ENCODE measurements around the gene CACNA2D1.
"Not testable (repeated sequence)": the region's sequence is repeated elsewhere in the genome, so short reads cannot be mapped to it uniquely, and the experiment has no call there.

The CACNA2D1 gene

DNA sequence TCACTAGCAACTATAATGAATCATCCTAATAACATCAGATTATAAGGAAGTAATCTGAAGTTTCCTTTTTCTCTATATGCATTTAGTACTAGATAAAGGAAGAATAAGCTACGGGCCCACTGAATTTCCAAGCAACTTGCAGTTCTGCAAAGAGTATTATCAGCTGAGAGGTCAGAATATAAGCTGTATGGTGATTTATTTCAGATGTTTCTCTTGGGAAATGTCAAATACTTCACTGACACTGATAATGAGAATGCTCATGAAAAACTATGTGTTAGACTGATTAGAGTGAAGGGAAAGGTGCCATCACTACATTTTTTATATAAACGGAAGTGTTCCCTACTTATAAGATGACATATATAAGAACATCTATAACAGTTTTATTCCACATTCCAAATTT lies 422.5 kb downstream of the CACNA2D1 start:
- DNase-seq = no peak

DNA sequence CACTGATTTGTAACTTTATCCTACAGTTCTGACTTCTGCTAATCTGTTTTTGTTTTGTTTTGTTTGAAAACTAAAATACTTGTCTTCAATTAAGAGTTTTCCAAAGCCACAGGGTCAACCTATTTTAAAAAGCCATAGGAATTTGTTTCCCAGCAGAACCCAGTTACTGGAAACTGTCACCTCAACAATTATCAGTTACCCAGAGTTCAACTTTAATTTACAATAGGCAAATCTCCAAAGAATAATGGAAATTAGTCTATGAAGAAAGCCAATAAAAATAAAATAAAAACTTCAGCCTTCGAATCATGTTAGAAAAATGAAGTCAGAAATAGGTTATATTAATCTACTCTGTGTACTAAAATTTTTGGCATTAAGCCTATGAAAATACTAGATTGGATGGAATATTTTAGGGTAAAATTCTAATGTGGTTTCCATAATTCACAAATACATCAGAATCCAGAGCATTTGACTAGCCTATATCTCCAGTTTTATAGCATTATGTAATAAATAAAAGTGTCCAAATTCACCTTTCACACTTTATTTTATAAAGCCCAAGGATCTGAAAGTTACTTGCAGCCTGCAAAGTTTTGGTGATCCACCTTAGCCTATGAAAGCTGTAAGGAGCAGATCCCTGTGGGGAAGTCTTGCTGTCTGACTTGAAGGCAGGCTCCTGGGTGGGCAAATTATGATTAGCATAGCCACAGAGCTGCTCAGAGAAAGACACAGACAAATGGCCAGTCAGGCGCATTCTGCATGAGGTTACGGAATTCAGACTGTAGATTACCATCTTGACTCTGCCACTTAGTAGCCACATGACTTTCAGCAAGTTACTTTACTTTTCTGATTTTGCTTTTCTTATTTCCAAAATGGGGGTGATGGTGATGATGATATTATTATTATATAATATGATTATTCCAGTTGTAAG lies 423.8 kb downstream of the CACNA2D1 start:
- no peak for DNase-seq

DNA sequence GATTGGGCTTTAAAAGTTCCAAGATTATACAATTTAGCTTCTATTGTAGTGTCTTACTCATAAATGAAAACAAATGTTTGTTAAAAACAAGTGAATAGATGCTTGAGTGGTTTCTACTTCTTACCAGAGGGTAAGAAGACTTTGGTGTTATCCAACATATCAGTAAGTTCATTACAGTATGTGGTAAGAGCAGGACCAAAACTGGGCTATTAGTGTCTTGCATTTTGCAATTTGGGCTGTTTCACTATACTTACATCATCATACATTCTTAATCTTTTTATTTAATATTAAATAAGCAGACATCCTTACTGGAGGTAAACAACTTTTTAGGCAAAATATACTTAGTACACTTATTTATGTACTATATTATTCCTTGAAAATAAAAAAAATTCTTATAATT lies 425.4 kb downstream of the CACNA2D1 start:
- DNase-seq = no peak

DNA sequence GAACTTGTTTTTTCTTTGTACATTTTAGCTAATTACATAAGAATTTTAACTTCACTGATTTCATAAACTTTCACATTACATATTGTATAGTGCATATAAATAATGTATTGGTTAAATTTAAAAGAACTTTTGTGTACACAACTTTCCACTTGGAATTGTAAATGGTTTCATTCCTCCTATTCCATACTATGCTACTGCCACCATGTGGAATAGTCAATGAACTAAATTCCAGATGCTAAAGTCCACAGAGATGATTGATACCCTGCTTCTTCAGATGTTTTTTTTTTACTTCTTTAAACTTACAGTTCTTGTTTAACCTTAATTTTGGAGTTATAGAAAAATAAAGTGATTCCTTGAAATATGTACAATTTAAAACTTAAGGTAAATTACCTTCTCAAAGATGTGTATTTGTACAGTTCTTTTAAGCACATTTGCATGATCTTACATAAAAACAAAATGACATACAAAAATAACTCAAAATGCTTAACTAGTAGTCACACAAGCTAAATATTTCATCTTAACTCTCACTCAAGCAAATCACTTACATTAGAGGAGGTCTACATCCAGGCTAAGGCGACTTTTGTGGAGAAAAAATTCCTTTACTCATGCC lies 426.1 kb downstream of the CACNA2D1 start:
- no peak for DNase-seq

DNA sequence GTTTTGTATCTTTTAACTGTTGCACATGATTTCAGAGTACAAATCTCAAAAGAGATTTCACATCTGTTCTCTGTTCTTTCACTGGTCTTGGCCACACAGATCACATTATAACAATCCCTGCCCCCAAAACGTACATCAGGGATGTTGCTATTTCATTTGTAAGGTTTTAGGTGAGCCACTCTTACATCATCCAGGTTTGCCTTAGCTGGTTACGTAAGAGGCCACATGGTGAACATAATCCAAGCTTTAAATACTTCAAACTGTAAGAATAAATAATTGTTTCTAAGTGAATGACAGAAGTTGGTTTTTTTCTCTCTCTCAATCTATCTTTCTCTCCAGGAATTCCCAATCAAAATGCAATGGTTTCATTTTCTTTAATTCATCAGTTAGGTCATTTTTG lies 427.8 kb downstream of the CACNA2D1 start:
- DNase-seq = no peak

DNA sequence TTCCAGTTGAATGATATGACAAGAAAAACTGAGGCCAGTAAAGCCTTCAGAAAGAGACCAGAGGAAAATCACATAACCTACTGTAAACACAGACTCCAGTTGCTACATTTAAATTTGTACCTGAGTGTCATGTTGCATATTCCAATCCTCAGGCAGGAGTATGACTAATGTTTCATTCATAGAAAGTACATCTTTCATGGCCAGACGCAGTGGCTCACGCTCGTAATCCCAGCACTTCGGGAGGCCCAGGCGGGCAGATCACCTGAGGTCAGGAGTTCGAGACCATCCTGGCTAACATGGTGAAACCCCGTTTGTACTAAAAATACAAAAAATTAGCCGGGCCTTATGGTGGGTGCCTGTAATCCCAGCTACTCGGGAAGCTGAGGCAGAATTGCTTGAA lies 429.0 kb downstream of the CACNA2D1 start:
- DNase-seq = not testable (repeated sequence)

DNA sequence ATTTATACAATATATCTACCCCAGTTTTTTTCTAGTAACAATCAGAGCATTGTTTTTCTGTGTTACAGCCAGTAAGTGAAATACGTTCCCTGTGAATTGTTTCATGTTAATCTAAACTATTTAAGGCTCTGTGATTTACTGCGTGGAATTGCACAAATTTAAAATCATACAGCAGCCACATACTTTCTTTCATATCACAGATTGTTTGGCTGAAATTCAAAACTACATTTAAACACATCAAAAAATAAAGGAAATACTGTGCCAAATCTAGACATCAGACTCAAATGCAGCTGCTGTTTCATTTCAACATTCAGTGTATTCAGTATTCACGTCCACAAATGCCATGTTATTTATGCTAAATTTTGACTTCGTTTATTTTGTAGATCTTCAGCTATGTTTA lies 431.1 kb downstream of the CACNA2D1 start:
- DNase-seq = no peak

DNA sequence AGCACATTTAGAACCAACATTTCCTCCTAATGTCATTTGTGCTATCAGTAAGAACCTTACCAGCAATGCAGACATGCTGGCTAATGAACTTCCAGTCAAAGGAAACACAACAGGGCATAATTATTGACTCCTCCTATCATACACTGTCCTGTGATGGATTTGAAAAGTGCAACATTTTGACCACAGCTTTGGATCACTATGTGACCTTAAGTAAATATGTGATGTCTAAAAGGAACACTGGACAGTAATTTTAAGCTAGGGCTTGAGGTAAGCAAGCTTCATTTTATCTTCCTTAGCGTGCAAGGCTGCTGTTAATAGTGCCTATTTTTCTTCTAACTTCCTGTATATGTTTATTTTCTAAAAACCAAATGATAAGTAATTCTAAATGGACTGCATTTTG lies 433.2 kb downstream of the CACNA2D1 start:
- no peak for DNase-seq

DNA sequence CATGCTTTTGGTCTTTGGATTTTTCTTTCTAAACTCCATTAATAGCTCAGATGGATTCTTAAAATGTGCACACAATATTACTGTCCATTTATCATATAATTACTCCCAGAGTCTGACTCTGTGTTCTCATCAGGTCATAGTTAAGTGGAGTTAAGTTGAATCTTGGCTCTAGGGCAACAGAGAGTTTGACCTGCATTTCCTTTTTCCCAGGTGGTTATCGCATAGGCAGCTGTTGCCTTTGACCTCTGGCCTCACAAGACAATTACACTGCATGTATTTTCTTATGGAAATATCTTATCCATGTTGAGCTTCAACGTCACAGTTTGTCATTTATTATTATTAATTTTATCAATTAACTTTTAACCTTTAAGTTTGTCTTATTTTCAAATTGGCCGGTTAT lies 436.3 kb downstream of the CACNA2D1 start:
- DNase-seq = no peak

DNA sequence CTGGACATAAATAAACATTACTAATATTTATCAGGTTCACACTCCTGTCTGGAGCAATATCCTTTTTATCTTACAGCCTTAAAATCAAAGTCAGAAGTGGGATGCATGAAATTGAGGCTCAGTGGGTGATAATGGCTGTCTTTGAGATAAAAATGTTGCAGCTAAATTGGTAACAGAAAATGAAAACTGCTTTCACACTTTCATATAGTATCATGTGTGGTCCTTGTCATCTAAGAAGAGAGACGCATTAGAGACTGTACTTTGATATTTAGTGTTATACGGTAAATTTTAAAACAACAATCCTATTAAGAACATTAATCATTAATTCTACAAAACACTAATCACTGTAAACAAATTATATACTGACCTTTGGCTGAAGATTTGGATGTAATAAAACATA lies 438.5 kb downstream of the CACNA2D1 start:
- no peak for DNase-seq

DNA sequence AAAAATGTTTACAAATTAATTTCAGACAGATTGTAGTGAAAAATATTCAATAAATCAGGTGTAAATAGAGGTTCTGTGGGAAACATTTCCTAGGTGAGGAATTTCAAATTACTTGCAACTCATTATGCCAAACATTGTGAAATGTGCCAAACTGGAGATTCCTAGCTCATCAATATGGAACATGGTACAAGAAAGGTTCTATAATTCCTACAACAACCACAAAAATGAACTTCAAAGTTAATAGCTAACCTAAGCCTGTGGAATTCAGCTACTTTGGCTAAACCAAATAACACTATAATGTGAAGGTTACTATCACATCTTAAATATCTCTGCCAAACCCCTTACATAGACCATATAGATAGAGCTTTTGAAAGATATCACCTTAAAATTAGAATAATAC lies 450.4 kb downstream of the CACNA2D1 start:
- no peak for DNase-seq

DNA sequence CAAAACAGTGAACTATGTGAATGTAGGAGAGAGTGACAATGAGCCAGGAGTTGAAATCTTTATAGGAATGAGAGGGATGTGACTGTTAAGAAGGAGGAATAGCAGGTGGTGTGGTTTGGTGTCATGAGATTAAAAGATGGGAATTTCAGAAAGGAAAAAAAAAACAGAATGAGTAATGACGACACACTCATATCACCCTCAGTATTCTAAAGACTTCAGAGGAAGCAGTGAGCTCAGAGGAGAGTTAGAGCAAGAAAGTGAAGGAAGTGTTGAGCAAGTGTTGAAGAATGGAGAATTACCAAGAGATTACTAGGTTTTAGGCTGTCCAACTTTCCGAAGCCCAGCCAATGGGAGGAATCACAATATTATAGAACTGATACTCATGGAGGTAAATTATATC lies 453.2 kb downstream of the CACNA2D1 start:
- DNase-seq = no peak

DNA sequence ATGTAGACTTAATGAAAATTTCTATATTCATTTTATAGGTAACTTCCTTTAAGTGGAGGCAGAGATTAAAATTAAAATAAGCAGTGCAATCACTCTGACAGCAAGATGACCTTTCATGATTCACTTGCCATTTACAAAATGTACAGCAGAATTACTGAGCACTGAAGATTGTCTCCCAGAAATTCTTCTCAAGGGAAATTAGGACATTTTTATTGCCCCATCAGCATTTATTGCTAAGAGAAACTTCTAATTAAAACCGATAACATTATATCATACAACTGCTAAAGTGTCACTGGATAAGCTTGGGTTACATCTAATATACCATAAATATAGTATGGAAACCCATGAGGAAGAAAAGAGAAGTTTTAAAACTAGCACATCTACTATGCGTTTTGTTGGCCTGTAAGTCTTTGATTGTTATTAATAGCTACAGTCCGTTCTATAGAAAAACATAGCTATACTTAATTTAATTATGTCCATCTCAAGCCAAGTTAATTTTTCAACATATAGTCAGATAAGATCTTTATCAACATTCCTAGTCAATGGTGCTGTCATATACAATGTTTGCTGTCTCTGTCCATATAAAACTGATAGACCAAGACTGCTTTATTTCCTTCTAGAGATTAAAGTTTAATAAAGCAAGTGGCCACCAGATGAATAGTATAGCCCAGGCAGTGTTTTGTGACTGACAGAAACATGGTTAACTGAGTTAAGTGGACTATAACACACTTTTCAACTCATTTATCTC lies 456.7 kb downstream of the CACNA2D1 start:
- DNase-seq = no peak

DNA sequence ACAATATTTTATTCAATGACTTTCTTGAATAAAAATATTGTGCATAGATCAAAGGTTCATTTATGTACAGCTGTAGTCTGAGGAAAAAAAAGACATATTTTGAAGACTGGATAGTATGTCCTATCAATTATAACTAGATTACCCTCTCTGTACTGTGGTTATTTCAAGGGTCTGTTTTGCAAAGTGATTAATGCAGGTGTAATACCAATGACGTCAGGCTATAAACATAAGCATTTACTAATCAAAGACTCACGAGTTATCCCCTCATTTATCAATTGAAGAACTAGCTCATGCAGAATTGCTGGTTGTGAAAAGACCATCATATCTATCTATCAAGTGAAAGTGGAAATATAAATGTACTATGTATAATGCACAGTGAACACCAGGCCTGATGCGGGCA lies 460.2 kb downstream of the CACNA2D1 start:
- DNase-seq = no peak

DNA sequence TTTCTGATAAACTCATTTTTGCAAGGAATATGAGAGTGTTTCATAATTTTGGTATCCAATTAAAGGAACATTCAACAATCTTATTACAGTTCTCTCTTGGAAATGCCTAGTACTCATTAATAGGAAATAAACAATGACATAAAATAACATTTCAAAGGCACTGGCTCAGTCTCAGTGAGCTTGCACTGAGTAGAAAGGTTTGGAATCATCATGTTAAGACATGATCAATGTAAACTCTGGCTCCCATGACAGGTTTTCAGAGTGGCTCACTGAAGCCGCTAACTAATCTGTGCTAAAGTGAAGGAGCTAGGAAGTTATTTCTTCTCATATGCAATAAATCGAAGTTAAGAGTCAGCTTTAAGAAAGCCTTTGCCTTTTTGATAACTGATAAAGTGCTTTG lies 470.5 kb downstream of the CACNA2D1 start:
- no peak for DNase-seq

DNA sequence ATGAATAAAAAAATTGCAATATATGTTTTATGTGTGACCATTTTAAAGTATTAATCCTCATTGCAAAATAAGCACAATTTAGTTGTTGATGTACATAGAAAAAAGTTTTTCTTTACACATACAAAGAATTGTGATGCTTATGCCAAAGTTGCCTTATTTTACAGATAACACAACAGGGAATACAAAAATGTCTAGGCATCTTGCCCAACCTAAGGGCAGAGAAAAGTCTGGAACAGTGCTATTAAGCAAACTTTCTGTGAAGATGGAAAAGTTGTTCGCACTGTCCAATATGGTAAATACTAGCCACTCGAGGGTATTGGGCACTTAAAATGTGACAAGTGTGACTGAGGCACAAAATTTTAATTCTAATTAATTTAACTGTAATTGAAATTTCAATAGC lies 483.6 kb downstream of the CACNA2D1 start:
- no peak for DNase-seq

DNA sequence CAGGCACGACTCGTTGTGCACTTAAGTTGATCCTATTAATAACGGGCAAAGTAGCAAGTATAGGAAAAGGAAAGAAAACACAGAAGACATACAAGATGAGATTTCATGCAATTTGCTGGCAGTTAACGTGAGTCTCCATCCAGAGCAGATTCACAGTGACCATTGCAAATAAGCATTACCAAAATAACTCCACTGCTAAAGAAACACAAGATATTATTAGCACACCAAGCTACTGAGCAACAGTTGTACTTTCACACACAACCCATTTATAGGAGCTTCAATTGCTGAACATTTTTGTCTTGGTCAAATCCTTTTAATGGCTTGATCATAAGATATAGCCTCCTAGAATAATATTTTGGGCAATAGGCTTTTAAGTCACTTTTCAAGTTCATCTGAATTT lies 486.1 kb downstream of the CACNA2D1 start:
- DNase-seq = no peak

DNA sequence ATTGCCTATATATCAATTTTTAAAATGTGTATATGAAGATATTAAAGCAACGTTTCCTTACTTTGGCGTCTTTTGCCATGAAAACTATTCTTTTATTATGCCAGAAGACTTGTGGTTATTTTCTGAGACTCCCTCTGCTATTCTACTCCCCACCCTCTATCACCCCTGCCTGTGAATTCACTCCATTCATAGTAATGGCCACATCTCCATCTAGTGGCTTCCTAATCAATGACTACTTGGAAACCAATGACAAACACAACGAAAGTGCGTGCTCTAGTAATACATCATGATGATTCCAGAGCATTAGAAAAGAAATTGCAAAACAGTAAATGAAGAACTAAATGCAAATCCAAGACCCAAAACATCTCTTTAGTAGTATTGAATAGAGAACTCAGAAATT lies 487.1 kb downstream of the CACNA2D1 start:
- DNase-seq = peak; percentile 1

DNA sequence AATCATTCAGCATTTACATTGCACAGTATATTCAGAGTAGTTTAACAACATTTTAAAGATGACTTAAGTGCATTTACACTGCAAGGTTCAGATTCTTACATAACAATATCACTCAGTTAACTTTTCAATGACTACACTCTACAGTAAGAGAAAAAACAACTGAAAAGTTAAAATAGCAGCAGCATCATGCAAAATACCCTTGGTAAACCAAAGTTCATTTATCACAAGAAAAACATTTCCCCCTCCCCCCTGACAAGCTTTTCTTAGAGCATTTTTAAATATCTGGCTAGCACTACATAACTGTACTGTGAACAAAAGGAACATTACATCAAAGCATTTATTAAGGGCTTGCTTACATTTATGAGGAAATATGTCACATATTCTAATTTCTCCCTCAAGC lies 494.3 kb downstream of the CACNA2D1 start:
- no peak for DNase-seq

DNA sequence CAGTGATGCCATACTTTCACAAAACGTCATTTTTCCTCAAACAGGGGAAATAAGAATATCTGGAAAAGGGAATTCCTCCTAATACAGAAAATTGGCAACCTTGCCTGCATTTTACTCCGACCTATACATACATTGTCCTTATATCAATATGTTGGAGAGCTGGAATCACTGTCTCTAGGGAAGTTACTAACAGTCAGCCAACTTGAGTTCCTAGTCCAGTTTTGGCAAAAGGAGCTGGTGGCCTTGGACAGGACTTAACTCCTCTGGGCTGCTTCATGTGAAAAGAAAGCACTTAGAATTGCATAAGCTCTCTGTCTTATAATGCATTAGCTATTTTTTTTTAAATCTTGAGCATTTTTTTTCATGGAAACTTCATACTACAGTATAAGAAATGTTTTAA lies 499.5 kb downstream of the CACNA2D1 start:
- DNase-seq = no peak

DNA sequence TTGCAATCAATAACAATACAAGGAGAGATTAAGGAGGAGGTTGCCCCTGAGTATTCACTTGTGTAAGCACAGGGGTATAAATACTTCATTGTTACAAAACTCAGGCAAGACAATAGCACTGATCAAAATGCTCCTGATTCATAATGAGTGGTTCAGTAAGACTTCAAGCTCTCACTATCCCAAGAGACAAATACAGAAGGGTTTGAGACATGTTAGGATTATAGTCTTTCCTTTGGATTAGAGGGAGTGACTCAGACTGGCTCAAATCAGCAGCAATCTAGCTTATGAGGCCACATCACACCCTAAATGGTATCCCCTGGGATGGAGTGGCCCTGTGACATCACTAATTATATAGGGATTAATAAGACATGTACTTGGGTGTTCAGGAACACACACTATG lies 506.5 kb downstream of the CACNA2D1 start:
- DNase-seq = no peak

DNA sequence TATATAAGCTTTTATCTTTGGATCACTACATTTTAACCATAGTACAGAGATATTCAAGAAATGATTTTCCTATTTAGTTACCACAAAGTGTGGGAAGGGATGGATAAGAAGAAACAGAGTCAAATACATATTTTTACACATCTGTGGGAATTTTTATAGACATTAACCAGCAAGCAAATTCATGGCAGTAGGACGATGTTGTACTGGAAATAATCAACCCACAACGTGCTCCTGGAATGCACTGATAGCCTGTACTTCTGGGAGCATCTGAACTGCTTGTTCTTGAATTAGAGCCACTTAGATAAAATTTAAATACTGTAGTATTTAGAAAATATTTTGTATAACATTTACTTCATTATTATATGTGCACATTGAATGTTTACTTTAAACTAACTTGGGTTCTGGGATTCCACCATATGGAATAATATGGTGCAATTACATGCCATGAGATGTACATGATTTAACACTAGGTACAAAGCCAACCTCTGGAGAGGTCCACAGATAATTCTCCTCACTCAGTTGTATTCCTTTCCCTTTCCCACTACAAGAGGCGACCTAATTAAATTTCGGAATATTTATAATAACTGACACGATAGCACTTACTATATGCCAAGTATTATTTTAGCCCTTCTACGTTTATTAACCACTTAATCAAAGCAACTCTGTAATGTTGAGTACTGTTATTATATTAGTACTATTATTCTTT lies 508.8 kb downstream of the CACNA2D1 start:
- DNase-seq = no peak

DNA sequence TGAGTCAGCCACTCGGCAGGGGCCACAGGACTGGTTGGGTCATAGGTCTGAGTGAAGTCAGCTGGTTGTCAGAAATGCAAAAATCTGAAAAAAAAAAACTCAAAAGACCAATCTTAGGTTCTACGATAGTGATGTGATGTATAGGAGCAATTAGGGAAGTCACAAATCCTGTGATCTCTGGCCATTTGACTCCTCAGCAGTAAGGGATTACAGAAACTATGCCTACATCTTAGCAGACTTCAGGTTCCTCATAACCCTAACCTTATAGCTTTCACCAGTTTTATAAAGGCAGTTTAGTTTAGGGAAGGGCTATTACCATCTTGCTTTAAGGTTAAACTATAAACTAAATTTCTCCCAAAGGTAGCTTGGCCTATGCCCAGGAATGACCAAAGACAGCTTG lies 510.6 kb downstream of the CACNA2D1 start:
- DNase-seq = no peak
